SU-DHL-6 (cell line): Measurements from ENCODE around the gene GRXCR1.

Source experiments
- CTCF ChIP-seq: fragments of 200-600 bp; sonication (generic); IDR thresholded peaks from one replicate; pipeline ENCODE4 v1.5.1; 2017; ENCODE audit warnings: antibody characterized with exemption, mild to moderate bottlenecking, low read length, moderate library complexity; ENCODE audit not compliant: insufficient read depth, poor library complexity, severe bottlenecking
- EZH2phosphoT487 ChIP-seq: fragments of 200-600 bp; sonication (generic), shearing (Covaris generic); conservative IDR thresholded peaks from 2 replicates; pipeline ENCODE4 v1.6.1; 2018; ENCODE audit warnings: mild to moderate bottlenecking, antibody characterized with exemption, low read length, moderate library complexity, mixed read lengths

GRCh38 chr4:42845586-42845985, 46.9 kb upstream of the GRXCR1 start:
- TF ChIP-seq CTCF (no peak), EZH2phosphoT487 (no peak)
